Activated naive CD8-positive, alpha-beta T cell (primary cell): Measurements from ENCODE around the gene DPEP2NB.
"Not testable (repeated sequence)": the region's sequence is repeated elsewhere in the genome, so short reads cannot be mapped to it uniquely, and the experiment has no call there.

Experiments used
- H3K27ac Mint-ChIP-seq: one replicate; pipeline ENCODE4 v1.8.0; 2021; ENCODE audit warnings: mixed read lengths
- H3K27me3 Mint-ChIP-seq: one replicate; pipeline ENCODE4 v1.8.0; 2021; ENCODE audit warnings: mixed read lengths
- H3K36me3 Mint-ChIP-seq: one replicate; pipeline ENCODE4 v1.8.0; 2021; ENCODE audit warnings: mixed read lengths
- H3K4me1 Mint-ChIP-seq: one replicate; pipeline ENCODE4 v1.8.0; 2021; ENCODE audit warnings: low read depth, mixed read lengths
- H3K4me3 Mint-ChIP-seq: one replicate; pipeline ENCODE4 v1.8.0; 2021; ENCODE audit warnings: mild to moderate bottlenecking, mixed read lengths
- H3K9me3 Mint-ChIP-seq: one replicate; pipeline ENCODE4 v1.8.0; 2021; ENCODE audit warnings: low read depth, mixed read lengths

Gene DPEP2NB

GRCh38 chr16:68030108-68030507 lies 14.4 kb upstream of the DPEP2NB start:
- not testable (repeated sequence) for H3K27me3 Mint-ChIP-seq, H3K9me3 Mint-ChIP-seq, H3K36me3 Mint-ChIP-seq, H3K4me1 Mint-ChIP-seq, H3K4me3 Mint-ChIP-seq, H3K27ac Mint-ChIP-seq

DNA sequence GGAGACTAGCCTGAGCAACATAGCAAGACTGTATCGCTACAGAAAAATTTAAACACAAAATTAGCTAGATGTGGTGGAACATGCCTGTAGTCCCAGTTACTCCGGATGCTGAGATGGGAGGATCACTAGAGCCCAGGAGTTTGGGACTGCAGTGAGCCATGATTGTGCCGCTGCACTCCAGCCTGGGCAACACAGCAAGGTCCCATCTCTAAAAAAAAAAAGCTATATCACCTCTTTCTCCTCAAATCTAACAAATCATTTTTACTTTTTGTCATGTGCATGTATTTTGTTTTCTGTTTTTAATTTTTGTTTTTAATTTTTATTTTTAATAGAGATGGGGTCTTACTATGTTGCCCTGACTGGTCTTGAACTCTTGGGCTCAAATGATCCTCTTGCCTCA lies 13.3 kb upstream of the DPEP2NB start:
- H3K27ac Mint-ChIP-seq = no peak overlapping the region
- peaks cover 7% of the 10 kb centered on the region for H3K36me3 Mint-ChIP-seq
- no peaks in the 10 kb centered on the region for H3K27me3 Mint-ChIP-seq
- no peaks in the 10 kb centered on the region for H3K9me3 Mint-ChIP-seq
- no peak overlapping the region for H3K4me3 Mint-ChIP-seq
- peaks cover 14% of the 10 kb centered on the region for H3K4me1 Mint-ChIP-seq

- peaks cover 9% of the 10 kb centered on the region for H3K36me3 Mint-ChIP-seq
- peak within 1 kb of the TSS; percentile 99 for H3K27ac Mint-ChIP-seq
- peak within 1 kb of the TSS; percentile 100 for H3K4me3 Mint-ChIP-seq
- H3K27me3 Mint-ChIP-seq = no peaks in the 10 kb centered on the region
- peaks cover 29% of the 10 kb centered on the region for H3K4me1 Mint-ChIP-seq
- no peaks in the 10 kb centered on the region for H3K9me3 Mint-ChIP-seq
Observed at GRCh38 chr16:68022728-68023537, 7.2 kb upstream of the DPEP2NB start, which contains the start of the genes DDX28 and DUS2. Gene DDX28, minus strand, starts transcription at chr16:68023232. Its CDS starts 30 bp downstream, at chr16:68023202. Gene DUS2, plus strand, starts transcription at chr16:68023284. Its CDS starts 14,740 bp downstream, at chr16:68038024.

- peaks cover 5% of the 10 kb centered on the region for H3K36me3 Mint-ChIP-seq
- H3K4me3 Mint-ChIP-seq = peak overlapping the region; percentile 100
- H3K27ac Mint-ChIP-seq = peak overlapping the region; percentile 99
- peaks cover 29% of the 10 kb centered on the region for H3K4me1 Mint-ChIP-seq
- H3K9me3 Mint-ChIP-seq = no peaks in the 10 kb centered on the region
- no peaks in the 10 kb centered on the region for H3K27me3 Mint-ChIP-seq
Observed at GRCh38 chr16:68022278-68022727, 6.6 kb upstream of the DPEP2NB start.

DNA sequence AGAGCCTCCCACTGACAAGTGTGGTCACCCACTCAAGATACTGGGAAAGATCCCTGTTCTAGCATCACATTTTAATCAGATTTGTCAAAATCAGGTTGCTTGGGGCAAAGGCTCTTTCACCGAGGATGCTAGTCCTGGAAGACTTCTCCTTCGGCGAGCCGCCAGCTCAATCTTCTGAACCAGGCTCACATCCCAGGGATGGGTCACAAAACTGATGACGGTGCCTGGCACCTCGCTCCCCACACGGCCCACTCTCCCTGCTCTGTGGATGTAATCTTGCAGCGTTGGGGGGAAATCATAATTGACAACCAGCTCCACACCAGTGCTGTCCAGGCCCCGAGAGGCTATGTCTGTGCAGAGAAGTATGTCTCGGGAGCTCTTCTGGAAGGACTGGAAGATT lies 5.8 kb upstream of the DPEP2NB start:
- H3K27me3 Mint-ChIP-seq = no peaks in the 10 kb centered on the region
- peaks cover 29% of the 10 kb centered on the region for H3K4me1 Mint-ChIP-seq
- H3K4me3 Mint-ChIP-seq = peak overlapping the region; percentile 100
- peak overlapping the region; percentile 41 for H3K27ac Mint-ChIP-seq
- H3K36me3 Mint-ChIP-seq = peaks cover 2% of the 10 kb centered on the region
- H3K9me3 Mint-ChIP-seq = no peaks in the 10 kb centered on the region

- H3K9me3 Mint-ChIP-seq = no peaks in the 10 kb centered on the region
- no peaks in the 10 kb centered on the region for H3K27me3 Mint-ChIP-seq
- H3K4me3 Mint-ChIP-seq = no peak overlapping the region
- H3K4me1 Mint-ChIP-seq = peaks cover 25% of the 10 kb centered on the region
- H3K27ac Mint-ChIP-seq = no peak overlapping the region
- peaks cover 2% of the 10 kb centered on the region for H3K36me3 Mint-ChIP-seq
Observed at GRCh38 chr16:68019167-68019680, 3.5 kb upstream of the DPEP2NB start.

DNA sequence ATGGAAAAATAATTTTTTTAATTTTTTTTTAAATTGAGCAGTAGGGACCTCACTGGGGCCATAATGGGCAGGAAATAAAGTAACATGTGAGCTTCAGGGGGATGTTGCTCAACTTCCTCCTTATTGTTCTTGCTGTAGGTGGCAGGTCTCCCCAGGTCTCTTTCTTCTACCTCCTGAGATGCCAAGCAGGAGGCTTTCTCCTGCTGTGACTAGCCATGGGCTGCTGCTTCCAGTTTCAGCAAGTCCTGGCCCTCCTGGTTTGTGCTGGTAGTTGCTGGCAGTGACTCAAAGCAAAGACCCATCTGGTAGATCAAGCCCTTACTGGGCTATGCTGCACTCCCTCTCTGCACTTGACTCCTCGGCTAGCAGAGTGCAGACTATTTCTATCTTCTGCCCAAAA lies 2.3 kb downstream of the DPEP2NB start:
- H3K27me3 Mint-ChIP-seq = no peaks in the 10 kb centered on the region
- no peaks in the 10 kb centered on the region for H3K9me3 Mint-ChIP-seq
- H3K4me3 Mint-ChIP-seq = peak overlapping the region; percentile 17
- no peaks in the 10 kb centered on the region for H3K36me3 Mint-ChIP-seq
- H3K27ac Mint-ChIP-seq = peak overlapping the region; percentile 28
- H3K4me1 Mint-ChIP-seq = peaks cover 14% of the 10 kb centered on the region

DNA sequence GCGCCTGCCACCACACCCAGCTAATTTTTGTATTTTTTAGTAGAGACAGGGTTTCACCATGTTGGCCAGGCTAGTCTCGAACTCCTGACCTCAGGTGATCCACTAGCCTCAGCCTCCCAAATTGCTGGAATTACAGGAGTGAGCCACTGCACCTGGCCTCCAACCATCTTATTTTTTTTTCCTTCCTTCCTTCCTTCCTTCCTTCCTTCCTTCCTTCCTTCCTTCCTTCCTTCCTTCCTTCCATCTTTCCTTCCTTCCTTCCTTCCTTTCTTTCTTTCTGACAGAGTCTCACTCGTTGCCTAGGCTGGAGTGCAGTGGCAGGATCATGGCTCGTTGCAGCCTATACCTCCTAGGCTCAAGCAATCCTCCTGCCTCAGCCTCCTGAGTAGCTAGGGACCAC lies 5.8 kb downstream of the DPEP2NB start:
- H3K27ac Mint-ChIP-seq = not testable (repeated sequence)
- peaks cover 33% of the 10 kb centered on the region for H3K4me1 Mint-ChIP-seq

DNA sequence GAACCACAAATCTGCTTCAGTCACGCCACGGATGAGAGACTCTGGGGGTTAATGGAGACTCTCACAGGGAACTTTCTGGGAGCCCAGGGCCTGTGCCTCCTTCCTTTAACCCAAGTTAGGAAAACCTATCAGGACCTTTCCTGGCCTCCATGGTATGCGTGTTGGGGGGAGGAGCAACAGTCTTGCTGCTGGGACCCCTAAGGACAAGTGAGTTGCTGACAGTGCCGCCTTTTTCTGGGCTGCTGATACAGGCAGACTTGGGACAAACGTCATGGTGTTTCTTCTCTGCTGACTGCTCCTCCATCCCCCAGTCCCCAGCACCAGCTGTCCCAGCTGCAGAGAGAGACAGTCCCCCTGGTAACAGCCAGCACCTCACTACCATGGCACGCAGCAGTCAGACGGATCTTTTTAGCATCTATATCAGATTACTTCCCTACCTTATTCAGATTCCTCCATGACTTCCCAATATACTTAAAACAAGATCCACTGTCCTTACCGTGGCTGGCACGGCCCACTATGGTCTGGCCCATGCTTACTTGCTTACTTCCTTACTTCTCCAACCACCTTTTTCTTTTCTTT lies 6.5 kb downstream of the DPEP2NB start:
- H3K4me1 Mint-ChIP-seq = peaks cover 32% of the 10 kb centered on the region
- H3K9me3 Mint-ChIP-seq = no peaks in the 10 kb centered on the region
- H3K4me3 Mint-ChIP-seq = no peak overlapping the region
- H3K27me3 Mint-ChIP-seq = no peaks in the 10 kb centered on the region
- H3K27ac Mint-ChIP-seq = no peak overlapping the region
- H3K36me3 Mint-ChIP-seq = no peaks in the 10 kb centered on the region

More for the DNA sequence above, 5.8 kb downstream of the DPEP2NB start:
- H3K4me3 Mint-ChIP-seq, H3K36me3 Mint-ChIP-seq, H3K9me3 Mint-ChIP-seq, H3K27me3 Mint-ChIP-seq: not testable (repeated sequence)

- H3K27ac Mint-ChIP-seq = peak overlapping the region; percentile 97
- no peaks in the 10 kb centered on the region for H3K27me3 Mint-ChIP-seq
- H3K9me3 Mint-ChIP-seq = no peaks in the 10 kb centered on the region
- no peaks in the 10 kb centered on the region for H3K36me3 Mint-ChIP-seq
- H3K4me1 Mint-ChIP-seq = peaks cover 35% of the 10 kb centered on the region
- peak overlapping the region; percentile 47 for H3K4me3 Mint-ChIP-seq
Observed at GRCh38 chr16:68005786-68006286, 9.9 kb downstream of the DPEP2NB start.

DNA sequence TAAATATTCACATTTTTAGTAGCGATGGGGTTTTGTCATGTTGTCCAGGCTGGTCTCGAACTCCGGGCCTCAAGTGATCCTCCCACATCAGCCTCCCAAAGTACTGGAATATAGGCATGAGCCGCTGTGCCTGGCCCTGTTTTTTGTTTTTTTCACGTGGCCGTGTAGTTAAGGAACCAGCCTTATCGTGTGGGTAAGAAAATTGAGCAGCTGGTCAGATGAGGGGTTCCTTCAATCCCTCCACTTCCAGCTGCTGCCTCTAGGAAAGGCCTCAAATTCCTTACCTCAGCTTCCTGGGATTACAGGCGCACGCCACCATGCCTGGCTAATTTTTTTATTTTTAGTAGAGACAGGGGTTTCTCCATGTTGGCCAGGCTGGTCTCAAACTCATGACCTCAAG lies 10.5 kb downstream of the DPEP2NB start:
- H3K4me1 Mint-ChIP-seq = peaks cover 41% of the 10 kb centered on the region
- H3K27me3 Mint-ChIP-seq = no peaks in the 10 kb centered on the region
- no peaks in the 10 kb centered on the region for H3K9me3 Mint-ChIP-seq
- peak overlapping the region; percentile 97 for H3K27ac Mint-ChIP-seq
- H3K36me3 Mint-ChIP-seq = no peaks in the 10 kb centered on the region
- H3K4me3 Mint-ChIP-seq = no peak overlapping the region

- Mint-ChIP-seq H3K27me3 (no peaks in the 10 kb centered on the region), H3K4me3 (no peak overlapping the region), H3K9me3 (no peaks in the 10 kb centered on the region), H3K4me1 (peaks cover 57% of the 10 kb centered on the region), H3K36me3 (no peaks in the 10 kb centered on the region), H3K27ac (no peak overlapping the region)
Observed at GRCh38 chr16:68003031-68003430, 12.7 kb downstream of the DPEP2NB start.

DNA sequence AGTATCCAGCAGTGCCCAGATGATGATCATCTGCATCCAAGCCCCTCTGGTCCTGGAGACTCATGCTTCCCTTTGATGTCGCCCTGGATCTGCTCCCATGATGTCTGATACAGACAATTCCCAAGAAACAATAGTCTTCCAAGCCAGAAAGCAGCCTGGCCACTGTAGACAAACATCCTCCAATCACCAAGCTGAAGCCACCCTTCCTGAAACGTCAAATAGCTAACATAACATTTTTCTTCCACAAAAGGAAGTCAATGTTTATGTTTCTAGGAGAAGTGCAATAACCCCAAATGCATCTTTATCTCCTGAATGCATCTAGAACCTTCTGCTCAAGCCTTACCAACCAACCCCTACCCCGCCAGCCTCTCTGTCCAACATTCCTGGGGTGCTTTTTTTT lies 15.3 kb downstream of the DPEP2NB start:
- no peaks in the 10 kb centered on the region for H3K9me3 Mint-ChIP-seq

GRCh38 chr16:67999985-68000384 lies 15.7 kb downstream of the DPEP2NB start:
- H3K9me3 Mint-ChIP-seq = no peaks in the 10 kb centered on the region
- peak overlapping the region; percentile 86 for H3K27ac Mint-ChIP-seq
- H3K4me3 Mint-ChIP-seq = peak overlapping the region; percentile 78
- no peaks in the 10 kb centered on the region for H3K27me3 Mint-ChIP-seq
- no peaks in the 10 kb centered on the region for H3K36me3 Mint-ChIP-seq
- peaks cover 58% of the 10 kb centered on the region for H3K4me1 Mint-ChIP-seq

More for the DNA sequence above, 15.3 kb downstream of the DPEP2NB start:
- Mint-ChIP-seq H3K4me3 (peak overlapping the region; percentile 78), H3K36me3 (no peaks in the 10 kb centered on the region), H3K27ac (peak overlapping the region; percentile 86), H3K4me1 (peaks cover 59% of the 10 kb centered on the region), H3K27me3 (no peaks in the 10 kb centered on the region)
